Measurements from ENCODE around the gene SPEG. TPM values are rescaled to one million over a fixed set of nuclear protein-coding genes. Genes with fewer than 3 reads are reported as not detected.

The SPEG gene
- total and polyA plus RNA-seq, 2 of the 8 experiments (the other 6 are each of a cell fraction or from before 2014, with no cell fraction given) = 19.9 to 32.0 TPM

- H2BK20ac ChIP-seq (ENCODE audit: low read length) = no peak overlapping the region
- DNase-seq (ENCODE audit: low read depth in 1 of 2, low spot score in 2 of 2) (no peak), FAIRE-seq (no peak)
- no peak overlapping the region for H2BK12ac ChIP-seq (ENCODE audit: low read depth, low read length)
- no peak overlapping the region for H2AK5ac ChIP-seq (ENCODE audit: low read depth, low read length)
- peaks cover 0 to 11% (median 5%) of the 10 kb centered on the region in 4 experiments; a peak in 6 of 7 replicates for H3K4me1 ChIP-seq (replicated peaks in 1 of 4; ENCODE audit: control insufficient read depth in 3 of 4, insufficient read depth in 4 of 4, low read length in 3 of 4)
- H4K20me1 ChIP-seq (replicated peaks in 1 of 2; ENCODE audit: control insufficient read depth in 1 of 2, insufficient read depth in 2 of 2, low read length in 2 of 2) = peaks cover 0 to 10% of the 10 kb centered on the region in 2 experiments
- no peak overlapping the region for H2BK5ac ChIP-seq (ENCODE audit: low read depth, low read length)
- no peak overlapping the region for H4K91ac ChIP-seq (replicated peaks; ENCODE audit: insufficient read length, low read length)
- H3K4me2 ChIP-seq (ENCODE audit: insufficient read depth in 1 of 2, low read depth in 2 of 2, low read length in 2 of 2) = peak overlapping the region; percentile 71 to 98; a peak in 3 of 4 replicates
- no peak overlapping the region for H3K18ac ChIP-seq (ENCODE audit: extremely low read depth, low read length)
- H3K4me3 ChIP-seq (ENCODE audit: extremely low read depth in 1 of 4, insufficient read depth in 2 of 4, low read depth in 3 of 4, low read length in 4 of 4) = peak overlapping the region in 1 of 4 experiments; percentile 66; a peak in 1 of 8 replicates
- 95% methylated on average over 6 of the region's 6 CpGs; no CpG with 5 or more reads in 1 of the 2 experiments for WGBS, 2 experiments (ENCODE audit: extremely low coverage in 1 of 2, insufficient coverage in 1 of 2, insufficient read length in 1 of 2, insufficient replicate concordance in 2 of 2, low coverage in 1 of 2, low lambda C conversion rate in 2 of 2, missing lambda C conversion rate in 1 of 2)
- no peak overlapping the region for H2BK120ac ChIP-seq (replicated peaks; ENCODE audit: low read depth, low read length)
- no peaks in the 10 kb centered on the region for H3K79me2 ChIP-seq (ENCODE audit: control insufficient read depth in 1 of 2, insufficient read depth in 2 of 2, low read length in 2 of 2)
- no peak overlapping the region for H3K23ac ChIP-seq (ENCODE audit: insufficient read length)
- no peaks in the 10 kb centered on the region for H3K79me1 ChIP-seq (ENCODE audit: low read depth, low read length)
- peaks cover 0 to 23% (median 16%) of the 10 kb centered on the region in 4 experiments; a peak in 6 of 7 replicates for H3K27me3 ChIP-seq (replicated peaks in 1 of 4; ENCODE audit: control insufficient read depth in 3 of 4, extremely low read depth in 1 of 4, insufficient read depth in 3 of 4, low read length in 3 of 4)
- H3K9ac ChIP-seq (replicated peaks in 1 of 4; ENCODE audit: extremely low read depth in 1 of 4, low read depth in 3 of 4, low read length in 3 of 4) = no peak overlapping the region
- no peak overlapping the region for H2AFZ ChIP-seq (ENCODE audit: low read length)
- H3K9me3 ChIP-seq (ENCODE audit: insufficient read depth in 2 of 2, low read depth in 1 of 2, low read length in 1 of 2) = no peaks in the 10 kb centered on the region
- H4K5ac ChIP-seq (ENCODE audit: insufficient read length, low read depth, low read length) = no peak overlapping the region
- H4K8ac ChIP-seq (ENCODE audit: extremely low read depth, insufficient read depth, low read length) = no peak overlapping the region
- H3K36me3 ChIP-seq (ENCODE audit: control insufficient read depth in 2 of 4, insufficient read depth in 4 of 4, low read length in 3 of 4) = no peaks in the 10 kb centered on the region
- H3K27ac ChIP-seq (ENCODE audit: low read depth, low read length) = no peak overlapping the region
- POLR2A ChIA-PET (ENCODE audit: partially characterized antibody) = interaction anchor here (0.6 to 1.9 kb wide), 8 partner anchors 8 to 70 kb away, joined by 3 to 6 read pairs (median 4); no protein-coding TSS in a partner anchor
- no peak overlapping the region for H3K4ac ChIP-seq (replicated peaks; ENCODE audit: insufficient read length, low read depth, low read length)
- peaks cover 6% of the 10 kb centered on the region; the same call in 1 of the 2 replicates for H3K23me2 ChIP-seq (ENCODE audit: low read depth, low read length)
- CTCF ChIA-PET (ENCODE audit: partially characterized antibody) = interaction anchor here (1.0 to 113.1 kb wide), 4 partner anchors 18 to 120 kb away, joined by 3 to 7248 read pairs (median 3717); partner anchors contain the start of genes ASIC4, CHPF, DES and GMPPA
- no peak overlapping the region for H3K14ac ChIP-seq (ENCODE audit: insufficient read length)
- H2BK15ac ChIP-seq (ENCODE audit: low read length) = no peak overlapping the region
- no peak overlapping the region for H3K56ac ChIP-seq (replicated peaks; ENCODE audit: insufficient read length, low read depth, low read length)
- no peak for TF ChIP-seq ZNF274 (IDR thresholded peaks at IDR 0.05; ENCODE audit: borderline replicate concordance, extremely low read depth, low read length)
- TF ChIP-seq MAX (IDR thresholded peaks at IDR 0.05) = no peak
Measured at GRCh38 chr2:219440388-219441256, 6.0 kb downstream of the SPEG start.
